ENCODE measurements around the gene MYT1. TPM values are rescaled to one million over a fixed set of nuclear protein-coding genes. Genes with fewer than 3 reads are reported as not detected.

Gene MYT1
- total and polyA plus RNA-seq, 2 of the 13 experiments (the other 11 are each of a cell fraction or from before 2014, with no cell fraction given): 0.58 to 2.5 TPM

GRCh38 chr20:64161356-64162238 lies 2.7 kb upstream of the MYT1 start (continued):
- peak; percentile 98 for TF ChIP-seq ZNF749 (CRISPR knock-in tag; IDR thresholded peaks at IDR 0.05; ENCODE audit: borderline replicate concordance)
- peak; percentile 97; the same call in 1 of the 2 replicates for TF ChIP-seq ZNF558 (CRISPR knock-in tag; IDR thresholded peaks at IDR 0.05; ENCODE audit: borderline replicate concordance)
- TF ChIP-seq ZNF280D (CRISPR knock-in tag; IDR thresholded peaks at IDR 0.05): peak; percentile 78; the same call in 1 of the 2 replicates
- TF ChIP-seq RCOR2 (CRISPR knock-in tag; IDR thresholded peaks at IDR 0.05): peak; percentile 55; the same call in 1 of the 2 replicates
- no peak for TF ChIP-seq ELK4 (CRISPR knock-in tag; IDR thresholded peaks at IDR 0.05; ENCODE audit: borderline replicate concordance)
- peak; percentile 99 for TF ChIP-seq IKZF4 (CRISPR knock-in tag; IDR thresholded peaks at IDR 0.05; ENCODE audit: borderline replicate concordance, low read depth, not compliant biosample characterization)
- peak; percentile 90 for TF ChIP-seq KAT8 (CRISPR knock-in tag; IDR thresholded peaks at IDR 0.05)
- TF ChIP-seq KLF12 (CRISPR knock-in tag; IDR thresholded peaks at IDR 0.05; ENCODE audit: borderline replicate concordance): peak; percentile 98
- peak; percentile 97 for TF ChIP-seq ZNF563 (CRISPR knock-in tag; IDR thresholded peaks at IDR 0.05)
- no peak; the same call in 1 of the 2 replicates for TF ChIP-seq ZSCAN5A (CRISPR knock-in tag; IDR thresholded peaks at IDR 0.05; ENCODE audit: borderline replicate concordance)
- TF ChIP-seq ESRRA (CRISPR knock-in tag; IDR thresholded peaks at IDR 0.05; ENCODE audit: low read depth): no peak
- 0 out of 2 replicates have a peak, but pooled peaks have one; percentile 33 for TF ChIP-seq NR0B2 (CRISPR knock-in tag; IDR thresholded peaks at IDR 0.05)
- TF ChIP-seq PHF21A (CRISPR knock-in tag; IDR thresholded peaks at IDR 0.05): no peak
- TF ChIP-seq ZNF639 (CRISPR knock-in tag; conservative IDR thresholded peaks at IDR 0.05): peak; percentile 90
- peak; percentile 96 for TF ChIP-seq ZNF605 (CRISPR knock-in tag; IDR thresholded peaks at IDR 0.05)
- TF ChIP-seq ZNF7 (CRISPR knock-in tag; IDR thresholded peaks at IDR 0.05): peak; percentile 82; the same call in 1 of the 2 replicates
- peak; percentile 89 for TF ChIP-seq SOX5 (CRISPR knock-in tag; IDR thresholded peaks at IDR 0.05; ENCODE audit: borderline replicate concordance)
- peak; percentile 80; the same call in 1 of the 2 replicates for TF ChIP-seq ZNF615 (CRISPR knock-in tag; IDR thresholded peaks at IDR 0.05; ENCODE audit: borderline replicate concordance)
- peak; percentile 89 for TF ChIP-seq ZSCAN25 (CRISPR knock-in tag; IDR thresholded peaks at IDR 0.05)

Measured in HepG2 (cell line).